HG03108 (cell line): ENCODE results near the gene LTA.
"Not testable (repeated sequence)": the region's sequence is repeated elsewhere in the genome, so short reads cannot be mapped to it uniquely, and the experiment has no call there.

ENCODE experiments used
- ATAC-seq: cut with Tn5 transposase; IDR thresholded peaks from one replicate; pipeline ENCODE4 v1.9.1; 2021; ENCODE audit warnings: moderate library complexity; ENCODE audit not compliant: unreplicated experiment

The LTA gene

GRCh38 chr6:31541658-31542521 is 30.2 kb upstream of the LTA start, which contains the start of gene DDX39B:
TSS of gene DDX39B (minus strand) at chr6:31542003. CDS start at chr6:31540532, 1,471 bp downstream.
- ATAC-seq: peak; percentile 41

- no peak for ATAC-seq
Observed at GRCh38 chr6:31543639-31544038, 28.4 kb upstream of the LTA start.

GRCh38 chr6:31544676-31545075 is 27.4 kb upstream of the LTA start:
- no peak for ATAC-seq

DNA sequence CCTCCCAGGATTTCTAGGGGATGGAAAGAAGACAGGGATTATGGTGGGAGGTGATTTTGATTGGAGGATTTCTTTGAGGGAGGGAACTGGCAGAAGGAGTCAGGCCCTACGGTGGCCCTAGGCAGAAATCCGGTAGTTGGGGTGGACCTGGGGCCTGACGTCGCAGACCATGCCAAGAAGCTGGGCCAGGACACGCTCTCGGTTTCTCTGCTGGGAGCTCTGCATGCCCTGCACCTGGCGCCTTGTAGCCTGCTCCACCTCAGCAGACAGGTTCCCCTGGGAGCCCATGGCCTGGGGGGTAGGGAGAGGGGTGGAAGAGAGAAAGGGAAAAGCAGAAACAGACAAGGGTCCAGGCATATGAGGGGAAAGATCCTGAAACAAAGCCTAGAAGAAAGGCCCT is 26.8 kb upstream of the LTA start:
- ATAC-seq: no peak

- ATAC-seq: peak; percentile 40
Observed at GRCh38 chr6:31546339-31546957, 25.6 kb upstream of the LTA start, which contains the start of gene ATP6V1G2. TSS of gene ATP6V1G2 (minus strand) at chr6:31546608. CDS start at chr6:31546559, 49 bp downstream.

GRCh38 chr6:31546958-31547726 is 24.9 kb upstream of the LTA start, which contains the start of gene NFKBIL1:
TSS of gene NFKBIL1 (plus strand) at chr6:31547608. CDS start at chr6:31547695, 87 bp downstream.
- ATAC-seq: peak; percentile 54

DNA sequence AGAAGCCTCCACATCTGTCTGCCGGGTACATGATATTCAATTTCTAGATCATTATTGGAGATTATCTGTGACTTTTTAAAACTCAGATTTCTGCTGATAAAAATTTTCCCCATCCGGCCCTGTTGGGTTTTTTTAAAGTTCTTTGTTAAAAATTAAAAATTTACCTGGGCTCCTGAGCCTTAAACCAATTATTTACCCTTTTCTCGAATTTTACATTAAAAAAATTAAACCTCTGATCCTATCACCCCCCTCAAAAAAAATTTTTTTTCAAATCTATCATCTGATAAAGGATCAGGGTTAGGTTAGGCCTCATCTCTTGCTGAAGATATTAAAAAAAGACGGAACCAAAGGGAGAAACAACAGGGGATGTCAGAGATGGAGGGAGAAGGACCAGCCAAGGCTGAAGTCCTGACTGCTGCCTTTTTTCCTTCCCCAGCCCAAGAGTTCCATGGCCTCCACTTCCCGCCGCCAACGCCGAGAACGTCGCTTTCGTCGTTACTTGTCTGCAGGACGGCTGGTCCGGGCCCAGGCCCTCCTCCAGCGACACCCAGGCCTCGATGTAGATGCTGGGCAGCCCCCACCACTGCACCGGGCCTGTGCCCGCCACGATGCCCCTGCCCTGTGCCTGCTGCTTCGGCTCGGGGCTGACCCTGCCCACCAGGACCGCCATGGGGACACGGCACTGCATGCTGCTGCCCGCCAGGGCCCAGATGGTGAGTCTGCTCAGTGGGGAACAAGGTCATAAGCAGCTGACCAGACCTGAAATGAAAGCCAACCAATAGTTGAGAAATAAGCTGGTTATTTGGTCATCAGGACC is 24.2 kb upstream of the LTA start:
- no peak for ATAC-seq

DNA sequence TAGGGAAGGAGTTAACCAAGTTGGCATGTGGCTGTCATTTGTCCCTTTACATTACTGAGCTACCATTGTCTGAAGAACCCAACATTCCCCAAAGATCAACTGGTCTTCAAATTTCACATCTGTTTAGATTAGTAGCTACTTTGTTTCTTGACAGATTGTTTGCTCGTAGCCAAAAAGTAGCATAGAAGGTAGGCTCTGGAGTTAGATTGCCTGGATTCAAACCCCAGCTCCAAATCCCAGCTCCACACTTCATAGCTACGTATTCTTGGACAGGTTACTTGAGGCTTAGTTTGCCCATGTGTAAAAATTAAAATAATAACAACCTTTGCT is 23.6 kb upstream of the LTA start:
- no peak for ATAC-seq

DNA sequence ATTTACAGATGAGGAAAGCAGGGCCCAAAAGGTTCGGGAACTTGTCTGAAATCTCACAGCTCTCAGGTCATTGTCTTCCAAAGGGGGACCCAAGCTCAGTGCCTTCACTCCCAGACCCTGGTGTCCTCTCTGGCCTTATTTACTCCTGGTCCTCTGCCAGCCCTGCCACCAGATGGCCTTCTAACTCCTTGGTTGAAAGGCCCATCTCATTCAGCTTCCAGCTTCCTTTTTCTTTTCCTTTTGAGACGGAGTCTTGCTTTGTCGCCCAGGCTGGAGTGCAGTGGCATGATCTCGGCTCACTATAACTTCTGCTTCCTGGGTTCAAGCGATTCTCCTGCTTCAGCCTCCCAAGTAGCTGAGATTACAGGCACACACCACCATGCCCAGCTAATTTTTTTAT is 20.7 kb upstream of the LTA start:
- ATAC-seq: not testable (repeated sequence)

DNA sequence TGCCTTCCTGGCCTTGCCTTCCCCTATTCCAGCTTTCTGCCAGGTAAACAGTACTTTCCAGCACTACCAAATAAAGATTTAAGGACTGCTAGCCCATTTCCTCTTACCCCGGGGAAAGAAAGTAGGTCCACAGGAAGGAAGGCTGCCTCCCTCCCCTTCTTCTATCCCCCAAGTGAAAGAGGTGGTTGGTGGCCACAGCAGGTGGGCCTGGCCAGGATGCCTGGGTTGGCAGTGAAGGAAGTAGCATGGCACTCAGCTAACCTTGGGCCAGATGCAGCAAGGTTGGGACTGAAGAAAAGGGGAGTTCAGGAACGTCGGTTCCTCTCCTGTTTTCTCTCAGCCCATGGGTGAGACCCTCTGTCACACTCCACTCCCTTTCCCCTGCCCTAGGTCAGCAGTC is 15.8 kb upstream of the LTA start:
- no peak for ATAC-seq

DNA sequence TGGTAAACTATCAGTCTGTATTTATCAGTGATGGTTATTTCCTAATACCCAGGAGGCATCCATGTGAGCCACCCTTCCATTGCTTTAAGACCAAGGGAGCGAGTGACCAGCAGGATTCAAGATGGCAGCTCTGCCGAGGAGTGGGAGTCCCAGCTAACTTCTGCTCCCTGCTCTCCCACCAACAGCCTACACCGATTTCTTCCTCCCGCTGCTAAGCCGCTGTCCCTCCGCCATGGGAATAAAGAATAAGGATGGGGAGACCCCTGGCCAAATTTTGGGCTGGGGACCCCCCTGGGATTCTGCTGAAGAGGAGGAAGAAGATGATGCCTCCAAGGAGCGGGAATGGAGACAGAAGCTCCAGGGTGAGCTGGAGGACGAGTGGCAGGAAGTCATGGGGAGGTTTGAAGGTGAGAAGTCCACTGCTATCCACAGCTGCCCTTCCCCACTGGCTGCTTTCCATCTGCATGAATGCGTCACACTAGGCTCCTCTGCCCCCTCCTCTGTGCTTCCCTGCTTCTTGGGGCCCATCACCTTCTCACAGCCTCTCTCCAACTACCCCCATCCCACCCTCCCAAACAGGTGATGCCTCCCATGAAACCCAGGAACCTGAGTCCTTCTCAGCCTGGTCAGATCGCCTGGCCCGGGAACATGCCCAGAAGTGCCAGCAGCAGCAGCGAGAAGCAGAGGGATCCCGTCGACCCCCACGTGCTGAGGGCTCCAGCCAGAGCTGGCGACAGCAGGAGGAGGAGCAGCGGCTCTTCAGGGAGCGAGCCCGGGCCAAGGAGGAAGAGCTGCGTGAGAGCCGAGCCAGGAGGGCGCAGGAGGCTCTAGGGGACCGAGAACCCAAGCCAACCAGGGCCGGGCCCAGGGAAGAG is 14.4 kb upstream of the LTA start:
- no peak for ATAC-seq

- no peak for ATAC-seq
Observed at GRCh38 chr6:31558318-31558625, 13.8 kb upstream of the LTA start.

DNA sequence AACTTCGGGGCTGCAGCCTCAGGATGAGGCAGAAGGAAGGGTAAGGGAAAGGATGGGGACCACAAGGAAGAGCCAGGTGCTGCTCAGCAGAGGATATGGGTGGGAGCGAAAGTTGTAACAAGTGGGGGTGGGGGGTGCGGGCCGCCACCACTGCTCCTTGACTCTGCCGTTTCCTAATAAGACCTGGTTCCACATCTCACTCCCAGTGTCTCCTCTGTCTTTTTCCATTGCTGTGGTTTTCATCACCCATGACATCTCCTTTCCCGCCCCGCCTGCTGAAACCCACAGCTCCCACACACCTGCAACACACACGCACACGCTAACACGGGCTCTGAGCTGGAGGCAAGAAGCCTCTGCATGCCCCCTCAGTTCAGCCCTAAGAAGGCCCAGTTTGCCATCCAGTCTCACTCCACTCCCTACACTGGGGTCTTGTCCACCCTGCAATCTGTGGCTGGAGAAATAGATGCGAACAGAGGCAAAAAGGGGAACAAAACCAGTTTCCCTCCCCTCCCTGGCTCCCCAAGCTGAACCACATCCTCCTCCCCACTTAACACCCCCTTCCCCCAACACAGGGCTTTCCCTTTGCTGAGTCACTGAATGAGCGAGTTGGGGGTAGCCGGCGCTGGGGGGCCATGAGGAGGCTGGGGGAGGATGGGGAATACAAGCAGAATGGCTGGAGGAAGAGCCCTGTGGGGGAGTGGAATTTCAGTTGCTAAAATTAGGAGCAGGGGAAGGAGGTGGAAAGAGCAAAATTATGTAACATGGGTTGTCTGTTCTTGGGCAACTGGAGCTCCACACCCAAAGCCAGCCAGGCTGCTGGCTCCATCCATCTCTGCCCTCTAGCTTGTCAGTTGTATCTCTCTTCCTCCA is 13.2 kb upstream of the LTA start:
- ATAC-seq: no peak

- ATAC-seq: no peak
Observed at GRCh38 chr6:31559606-31559957, 12.5 kb upstream of the LTA start.

GRCh38 chr6:31559958-31560696 is 12.0 kb upstream of the LTA start:
- ATAC-seq: peak; percentile 63

DNA sequence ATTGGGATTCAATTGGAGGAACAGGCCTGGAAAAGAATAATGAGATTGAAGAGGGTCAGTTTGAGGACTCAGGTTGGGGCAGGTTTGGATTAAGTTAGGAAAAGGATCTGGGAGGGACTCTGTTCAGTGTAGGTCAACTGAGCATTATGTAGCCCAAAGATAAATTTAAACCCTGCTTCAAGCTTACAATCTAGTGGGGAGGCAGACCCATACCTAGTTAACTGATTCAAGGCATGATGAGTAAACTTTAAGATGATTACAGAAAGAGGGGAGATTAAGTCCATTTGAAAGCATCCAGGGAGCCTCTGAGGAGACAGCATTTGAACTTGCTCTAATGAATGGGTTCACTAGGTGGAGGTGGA is 11.4 kb upstream of the LTA start:
- ATAC-seq: no peak

DNA sequence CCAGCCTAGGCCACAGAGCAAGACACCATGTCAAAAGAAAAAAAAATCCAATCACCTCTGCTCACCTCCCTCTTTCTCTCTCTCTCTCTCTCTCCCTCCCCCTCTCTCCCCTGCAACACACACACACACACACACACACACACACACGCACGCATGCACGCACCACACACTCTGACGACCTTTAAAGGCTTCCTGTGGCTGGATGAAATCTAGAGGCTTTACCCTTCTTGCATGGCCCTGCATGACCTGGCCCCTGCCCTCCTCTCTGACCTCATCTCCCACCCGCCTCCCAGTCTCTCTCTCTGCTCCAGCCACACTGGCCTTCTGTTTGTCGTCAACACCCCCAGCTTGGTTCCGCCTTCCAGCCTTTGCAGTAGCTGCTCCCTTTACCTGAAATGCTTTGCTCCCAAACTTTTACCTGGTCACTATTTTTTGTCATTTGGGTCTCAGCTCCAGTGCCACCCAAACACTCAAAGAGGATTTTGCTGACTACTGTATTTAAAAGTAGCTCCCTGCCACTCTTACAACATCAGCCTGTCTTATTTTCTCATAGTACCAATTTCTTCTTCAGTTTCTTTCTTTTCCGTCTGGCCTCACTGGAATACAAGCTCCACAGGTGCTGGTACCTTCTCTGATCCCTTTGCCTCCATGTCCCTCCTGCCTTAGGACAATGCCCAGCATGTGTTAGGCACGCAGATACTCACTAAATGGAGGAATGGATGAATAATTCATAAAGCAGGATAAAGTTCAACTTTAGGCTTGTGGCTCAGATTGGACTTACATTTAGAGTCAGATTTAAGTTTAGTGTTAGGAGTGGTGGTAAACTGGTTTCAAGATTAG is 4.3 kb upstream of the LTA start:
- ATAC-seq: no peak
